Kidney (tissue), 14 donors: ENCODE data around the gene ZFP90. TPM values are rescaled to one million over a fixed set of nuclear protein-coding genes. Genes with fewer than 3 reads are reported as not detected.
A peak's percentile ranks its signal among the peaks of the same experiment; 100 is the strongest.

Source experiments
- DNase-seq, 5 donors: peaks; one replicate each; pipeline ENCODE4 v3.0.0-alpha.2; 2013 to 2020
- FAIRE-seq: peaks from 2 replicates; lab custom pipeline; 2012; peaks lifted over from hg19 to GRCh38; lab: Jason Lieb, UNC
- H3K27ac ChIP-seq, 2 donors: one replicate each; pipeline ENCODE4 v1.7.0; 2013; ENCODE audit warnings: low read depth in 2 of 2, low read length in 2 of 2, inconsistent platforms in 1 of 2
- H3K27me3 ChIP-seq: one replicate; pipeline ENCODE4 v1.7.1; 2013; ENCODE audit warnings: low read length, inconsistent platforms; ENCODE audit not compliant: control insufficient read depth, insufficient read depth
- H3K36me3 ChIP-seq, 3 donors: one replicate each; pipeline versions ENCODE4 v1.7.0 to v1.7.1; 2013; ENCODE audit warnings: low read length in 3 of 3, control low read depth in 1 of 3, inconsistent platforms in 1 of 3; ENCODE audit not compliant: insufficient read depth in 3 of 3, control insufficient read depth in 2 of 3
- H3K4me1 ChIP-seq, 3 donors: one replicate each; pipeline versions ENCODE4 v1.7.0 to v1.7.1; 2013; ENCODE audit warnings: low read length in 3 of 3, inconsistent platforms in 1 of 3, low read depth in 1 of 3; ENCODE audit not compliant: control insufficient read depth in 2 of 3, insufficient read depth in 2 of 3
- H3K4me3 ChIP-seq, 3 donors: one replicate each; pipeline versions ENCODE4 v1.7.0 to v1.8.1; 2013; ENCODE audit warnings: low read length in 3 of 3, control low read depth in 1 of 3, inconsistent platforms in 1 of 3
- H3K9ac ChIP-seq, 3 donors: one replicate each; pipeline versions ENCODE4 v1.7.0 to v1.7.1; 2013; ENCODE audit warnings: low read length in 3 of 3, control low read depth in 1 of 3, inconsistent platforms in 1 of 3
- H3K9me3 ChIP-seq, 3 donors: one replicate each; pipeline versions ENCODE4 v1.7.0 to v1.7.1; 2013; ENCODE audit warnings: low read length in 3 of 3, control low read depth in 1 of 3, inconsistent platforms in 1 of 3; ENCODE audit not compliant: control insufficient read depth in 2 of 3, insufficient read depth in 1 of 3
- intact Hi-C: fragments of 100-400 bp; cut with DNase I; formaldehyde crosslinking; loops from one replicate; pipeline ENCODE4 v1.11.1; 2022
- polyA plus RNA-seq: library from polyadenylated mRNA; stranded (reverse); fragments of 350-450 nt; fragmentation: Illumina TruSeq; extraction: RNeasy Lipid Tissue Mini Kit (QIAGEN cat#74804); gene quantifications from one replicate; pipeline ENCODE4 v1.2.3, GENCODE V29; 2014; ENCODE audit warnings: low read depth, low replicate concordance; ENCODE audit not compliant: insufficient read depth
- total RNA-seq: library from RNA; stranded (reverse); fragmentation: NEBNext Ultra II Directional; extraction: Animal tissue kit (Norgen Biotek cat#: 25700); gene quantifications from one replicate; pipeline ENCODE4 v1.2.1, GENCODE V29; 2021
- TF ChIP-seq, protein P1 (sequence below): IDR thresholded peaks from 3 replicates; pipeline ENCODE4 v1.5.1; 2012; ENCODE audit warnings: mild to moderate bottlenecking, moderate library complexity, borderline replicate concordance; ENCODE audit not compliant: insufficient read depth; ENCODE audit errors: extremely low read depth
- donor health status: control.
- donor health status: control.
- donor health status: control.
- donor health status: control.
- donor health status: control.
- donor health status: DM: yes; HTN: yes; CAD: no.
- donor health status: Normal renal cell carcinoma (clear cell type).

Gene ZFP90
- total and polyA plus RNA-seq, 2 donors from 2014 or later, result 10.9 to 30.3 TPM

DNA sequence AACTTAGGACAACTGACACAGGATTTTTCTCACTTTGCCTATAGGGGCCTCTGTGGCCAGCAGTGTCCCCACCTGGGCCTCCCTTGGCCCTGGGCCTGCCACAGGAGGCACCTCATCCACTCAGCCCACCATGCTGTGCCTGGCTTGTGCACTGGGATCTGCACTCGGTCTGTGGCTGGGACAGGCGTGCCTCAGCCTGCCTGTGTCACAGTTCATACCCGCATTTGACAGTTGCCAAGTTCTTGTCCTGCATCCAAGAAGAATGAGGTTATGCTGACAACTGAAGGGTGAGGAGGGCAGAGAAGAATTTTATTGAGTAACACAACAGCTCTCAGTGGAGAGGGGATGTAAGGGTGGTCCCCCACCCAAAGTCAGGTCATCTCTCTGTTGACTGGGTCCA is 36.0 kb downstream of the ZFP90 start:
- Histone ChIP-seq H3K9ac (no peak overlapping the region), H3K27ac (no peak overlapping the region), H3K27me3 (no peaks in the 10 kb centered on the region), H3K4me3 (no peak overlapping the region), H3K36me3 (no peaks in the 10 kb centered on the region), H3K4me1 (no peaks in the 10 kb centered on the region), H3K9me3 (peaks cover 3 to 58% (median 14%) of the 10 kb centered on the region in 3 donors)
- TF ChIP-seq, protein P1, sequence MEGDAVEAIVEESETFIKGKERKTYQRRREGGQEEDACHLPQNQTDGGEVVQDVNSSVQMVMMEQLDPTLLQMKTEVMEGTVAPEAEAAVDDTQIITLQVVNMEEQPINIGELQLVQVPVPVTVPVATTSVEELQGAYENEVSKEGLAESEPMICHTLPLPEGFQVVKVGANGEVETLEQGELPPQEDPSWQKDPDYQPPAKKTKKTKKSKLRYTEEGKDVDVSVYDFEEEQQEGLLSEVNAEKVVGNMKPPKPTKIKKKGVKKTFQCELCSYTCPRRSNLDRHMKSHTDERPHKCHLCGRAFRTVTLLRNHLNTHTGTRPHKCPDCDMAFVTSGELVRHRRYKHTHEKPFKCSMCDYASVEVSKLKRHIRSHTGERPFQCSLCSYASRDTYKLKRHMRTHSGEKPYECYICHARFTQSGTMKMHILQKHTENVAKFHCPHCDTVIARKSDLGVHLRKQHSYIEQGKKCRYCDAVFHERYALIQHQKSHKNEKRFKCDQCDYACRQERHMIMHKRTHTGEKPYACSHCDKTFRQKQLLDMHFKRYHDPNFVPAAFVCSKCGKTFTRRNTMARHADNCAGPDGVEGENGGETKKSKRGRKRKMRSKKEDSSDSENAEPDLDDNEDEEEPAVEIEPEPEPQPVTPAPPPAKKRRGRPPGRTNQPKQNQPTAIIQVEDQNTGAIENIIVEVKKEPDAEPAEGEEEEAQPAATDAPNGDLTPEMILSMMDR, result no peak
- no peak for FAIRE-seq
- DNase-seq, result no peak
- intact Hi-C loops, result no loop called here

DNA sequence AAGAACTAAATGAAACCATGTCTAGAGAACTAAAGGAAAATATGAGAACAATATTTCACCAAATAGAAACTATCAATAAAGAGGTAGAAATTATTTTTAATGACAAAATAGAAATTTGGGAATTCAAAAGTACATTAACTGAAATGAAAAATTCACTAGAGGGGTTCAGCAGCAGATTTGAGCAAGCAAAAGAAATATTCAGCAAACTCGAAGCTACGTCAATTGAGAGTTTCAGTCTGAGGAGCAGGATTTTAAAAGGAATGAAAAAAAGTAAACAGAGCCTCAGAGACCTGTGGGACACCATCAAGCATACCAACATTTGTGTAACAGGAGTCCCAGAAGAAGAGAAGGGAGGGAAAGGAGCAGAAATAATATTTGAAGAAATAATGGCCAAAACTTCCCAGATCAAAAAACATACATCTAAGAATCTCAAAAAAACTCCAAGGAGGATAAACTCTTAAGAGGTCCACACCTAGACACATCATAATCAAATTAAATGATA is 38.3 kb downstream of the ZFP90 start:
- Histone ChIP-seq H3K27ac (no peak overlapping the region), H3K9me3 (peaks cover 1 to 43% (median 8%) of the 10 kb centered on the region in 3 donors), H3K9ac (no peak overlapping the region), H3K36me3 (no peaks in the 10 kb centered on the region), H3K4me1 (no peaks in the 10 kb centered on the region), H3K4me3 (no peak overlapping the region), H3K27me3 (no peaks in the 10 kb centered on the region)
- TF ChIP-seq, protein P1, result no peak
- intact Hi-C loops, result no loop called here
- FAIRE-seq (no peak), DNase-seq (no peak)

DNA sequence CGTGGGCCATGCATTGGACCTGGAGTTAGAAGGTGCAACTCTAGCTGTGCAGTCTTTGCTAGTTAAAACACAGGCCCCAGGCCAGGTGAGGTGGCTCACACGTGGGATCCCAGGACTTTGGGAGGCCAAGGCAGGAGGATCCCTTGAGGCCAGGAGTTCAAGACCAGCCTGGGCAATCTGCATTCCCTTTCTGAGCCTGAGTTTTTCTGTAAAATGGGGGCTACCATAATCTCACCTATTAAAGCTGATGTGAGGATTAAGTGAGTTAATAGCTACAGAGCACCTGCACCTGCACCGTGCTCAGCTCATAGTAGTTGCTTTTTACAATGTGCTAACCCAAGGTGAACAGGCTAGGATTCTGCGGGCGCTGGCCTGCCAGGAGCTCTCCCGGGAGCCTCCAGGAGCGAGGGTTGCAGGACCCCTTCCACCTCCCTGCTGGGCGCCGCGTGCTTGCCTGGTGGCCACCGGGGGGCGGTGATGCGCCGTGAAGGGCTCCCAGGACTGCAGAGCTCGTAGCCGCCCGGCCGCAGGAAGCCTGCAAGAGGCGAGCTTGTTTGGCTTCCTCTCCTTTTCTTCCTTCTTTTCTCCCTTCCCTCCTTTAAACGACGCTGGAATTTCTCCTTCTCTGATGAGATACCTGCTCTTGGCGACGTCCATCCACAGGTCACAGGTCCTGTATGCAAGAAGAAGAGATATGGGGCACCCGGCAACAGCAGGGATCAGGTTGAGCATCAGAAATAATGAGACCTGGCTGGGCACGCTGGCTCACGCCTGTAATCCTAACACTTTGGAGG is 51.3 kb downstream of the ZFP90 start:
- H3K27ac ChIP-seq, result no peak overlapping the region
- DNase-seq, result peak; percentile 80 to 86 (median 84)
- H3K27me3 ChIP-seq, result no peaks in the 10 kb centered on the region
- TF ChIP-seq, protein P1, result peak; percentile 69
- H3K36me3 ChIP-seq, result no peaks in the 10 kb centered on the region
- no peak for FAIRE-seq
- H3K9me3 ChIP-seq, result no peaks in the 10 kb centered on the region
- H3K9ac ChIP-seq, result no peak overlapping the region
- no peaks in the 10 kb centered on the region for H3K4me1 ChIP-seq
- intact Hi-C loops, result no loop called here
- H3K4me3 ChIP-seq, result peak overlapping the region in 1 of 3 donors; percentile 29
